ENCODE results near the gene SFMBT1. TPM values are rescaled to one million over a fixed set of nuclear protein-coding genes. Genes with fewer than 3 reads are reported as not detected.

The SFMBT1 gene
- total and polyA plus RNA-seq, 4 donors: 4.4 to 17.8 (median 10.4) TPM

DNA sequence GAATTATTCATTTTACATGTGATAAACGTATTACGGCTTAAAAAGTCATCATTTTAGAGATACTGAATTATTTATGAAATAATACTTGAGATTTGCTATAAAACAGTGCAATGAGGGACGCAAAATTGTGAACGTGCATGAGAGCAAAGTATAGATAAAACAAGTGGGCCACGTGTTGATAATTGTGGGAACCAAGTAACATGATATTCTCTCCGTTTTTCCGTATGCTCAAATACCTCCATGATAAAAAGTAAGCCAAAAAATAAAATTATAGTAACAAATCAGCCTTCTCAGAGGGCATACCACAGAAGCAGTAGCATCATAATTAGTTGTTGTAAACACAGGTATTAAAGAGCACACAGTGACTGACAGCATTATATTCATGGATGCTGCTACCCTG is 42.6 kb downstream of the SFMBT1 start:
- DNase-seq (ENCODE audit: low spot score): no peak

DNA sequence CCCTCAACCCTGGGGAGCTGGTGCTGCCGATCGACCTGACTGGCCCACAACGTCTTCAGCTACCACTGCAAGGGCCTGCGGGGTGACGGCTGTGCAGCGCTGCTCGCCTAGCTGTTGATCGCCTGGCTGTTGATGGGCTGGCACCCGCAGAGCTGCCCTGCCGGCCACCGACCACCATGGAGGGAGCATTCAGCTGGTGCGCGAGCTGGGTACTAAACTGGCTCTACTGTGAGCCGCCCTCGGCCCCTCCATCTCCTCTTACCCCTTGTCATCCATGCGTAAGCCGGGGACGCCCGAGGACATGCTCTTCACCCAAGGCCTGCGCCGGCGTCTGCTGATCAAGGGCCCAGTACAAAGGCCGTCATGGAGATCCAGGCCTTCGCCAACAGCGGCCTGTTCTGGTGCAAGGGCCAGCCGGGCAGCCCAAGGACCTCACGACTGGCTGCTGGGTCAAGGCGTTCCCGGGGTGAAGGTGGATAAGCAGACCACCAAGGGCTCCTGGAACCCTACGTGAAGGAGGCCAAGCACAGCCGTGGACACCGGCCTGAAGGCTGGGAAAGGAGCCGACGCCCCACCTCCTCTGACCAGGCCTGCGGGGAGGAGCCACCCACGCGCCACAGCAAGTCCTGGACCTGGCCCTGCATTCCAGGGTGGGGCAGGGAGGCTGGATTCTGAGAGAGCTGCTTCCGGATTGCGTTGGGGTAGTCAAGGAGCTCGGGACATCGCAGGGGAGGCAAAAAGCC is 46.9 kb downstream of the SFMBT1 start:
- H3K9me3 ChIP-seq (ENCODE audit: control insufficient read depth in 4 of 4, low read length in 3 of 4): no peaks in the 10 kb centered on the region
- DNase-seq (ENCODE audit: low spot score): no peak
- no peaks in the 10 kb centered on the region for H3K4me1 ChIP-seq (ENCODE audit: control insufficient read depth in 4 of 4, insufficient read depth in 4 of 4, low read length in 3 of 4)
- H3K4me3 ChIP-seq (ENCODE audit: low read depth in 1 of 3, low read length in 3 of 3): no peak overlapping the region
- H3K27me3 ChIP-seq (ENCODE audit: control insufficient read depth in 4 of 4, insufficient read depth in 4 of 4, low read length in 3 of 4): no peaks in the 10 kb centered on the region
- no peak for TF ChIP-seq HNF4A (conservative IDR thresholded peaks at IDR 0.05)
- no peak for TF ChIP-seq HNF4G (IDR thresholded peaks at IDR 0.05)
- TF ChIP-seq, protein P1, sequence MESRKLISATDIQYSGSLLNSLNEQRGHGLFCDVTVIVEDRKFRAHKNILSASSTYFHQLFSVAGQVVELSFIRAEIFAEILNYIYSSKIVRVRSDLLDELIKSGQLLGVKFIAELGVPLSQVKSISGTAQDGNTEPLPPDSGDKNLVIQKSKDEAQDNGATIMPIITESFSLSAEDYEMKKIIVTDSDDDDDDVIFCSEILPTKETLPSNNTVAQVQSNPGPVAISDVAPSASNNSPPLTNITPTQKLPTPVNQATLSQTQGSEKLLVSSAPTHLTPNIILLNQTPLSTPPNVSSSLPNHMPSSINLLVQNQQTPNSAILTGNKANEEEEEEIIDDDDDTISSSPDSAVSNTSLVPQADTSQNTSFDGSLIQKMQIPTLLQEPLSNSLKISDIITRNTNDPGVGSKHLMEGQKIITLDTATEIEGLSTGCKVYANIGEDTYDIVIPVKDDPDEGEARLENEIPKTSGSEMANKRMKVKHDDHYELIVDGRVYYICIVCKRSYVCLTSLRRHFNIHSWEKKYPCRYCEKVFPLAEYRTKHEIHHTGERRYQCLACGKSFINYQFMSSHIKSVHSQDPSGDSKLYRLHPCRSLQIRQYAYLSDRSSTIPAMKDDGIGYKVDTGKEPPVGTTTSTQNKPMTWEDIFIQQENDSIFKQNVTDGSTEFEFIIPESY (IDR thresholded peaks at IDR 0.05): no peak
- TF ChIP-seq, protein P2, sequence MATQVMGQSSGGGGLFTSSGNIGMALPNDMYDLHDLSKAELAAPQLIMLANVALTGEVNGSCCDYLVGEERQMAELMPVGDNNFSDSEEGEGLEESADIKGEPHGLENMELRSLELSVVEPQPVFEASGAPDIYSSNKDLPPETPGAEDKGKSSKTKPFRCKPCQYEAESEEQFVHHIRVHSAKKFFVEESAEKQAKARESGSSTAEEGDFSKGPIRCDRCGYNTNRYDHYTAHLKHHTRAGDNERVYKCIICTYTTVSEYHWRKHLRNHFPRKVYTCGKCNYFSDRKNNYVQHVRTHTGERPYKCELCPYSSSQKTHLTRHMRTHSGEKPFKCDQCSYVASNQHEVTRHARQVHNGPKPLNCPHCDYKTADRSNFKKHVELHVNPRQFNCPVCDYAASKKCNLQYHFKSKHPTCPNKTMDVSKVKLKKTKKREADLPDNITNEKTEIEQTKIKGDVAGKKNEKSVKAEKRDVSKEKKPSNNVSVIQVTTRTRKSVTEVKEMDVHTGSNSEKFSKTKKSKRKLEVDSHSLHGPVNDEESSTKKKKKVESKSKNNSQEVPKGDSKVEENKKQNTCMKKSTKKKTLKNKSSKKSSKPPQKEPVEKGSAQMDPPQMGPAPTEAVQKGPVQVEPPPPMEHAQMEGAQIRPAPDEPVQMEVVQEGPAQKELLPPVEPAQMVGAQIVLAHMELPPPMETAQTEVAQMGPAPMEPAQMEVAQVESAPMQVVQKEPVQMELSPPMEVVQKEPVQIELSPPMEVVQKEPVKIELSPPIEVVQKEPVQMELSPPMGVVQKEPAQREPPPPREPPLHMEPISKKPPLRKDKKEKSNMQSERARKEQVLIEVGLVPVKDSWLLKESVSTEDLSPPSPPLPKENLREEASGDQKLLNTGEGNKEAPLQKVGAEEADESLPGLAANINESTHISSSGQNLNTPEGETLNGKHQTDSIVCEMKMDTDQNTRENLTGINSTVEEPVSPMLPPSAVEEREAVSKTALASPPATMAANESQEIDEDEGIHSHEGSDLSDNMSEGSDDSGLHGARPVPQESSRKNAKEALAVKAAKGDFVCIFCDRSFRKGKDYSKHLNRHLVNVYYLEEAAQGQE (IDR thresholded peaks at IDR 0.05): no peak
- no peak for TF ChIP-seq JUND (IDR thresholded peaks at IDR 0.05)
- no peak for TF ChIP-seq RAD21 (IDR thresholded peaks at IDR 0.05)
- TF ChIP-seq, protein P3, sequence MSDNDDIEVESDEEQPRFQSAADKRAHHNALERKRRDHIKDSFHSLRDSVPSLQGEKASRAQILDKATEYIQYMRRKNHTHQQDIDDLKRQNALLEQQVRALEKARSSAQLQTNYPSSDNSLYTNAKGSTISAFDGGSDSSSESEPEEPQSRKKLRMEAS (IDR thresholded peaks at IDR 0.05): no peak
- TF ChIP-seq EGR1 (IDR thresholded peaks at IDR 0.05; ENCODE audit: low read depth in 2 of 2): no peak
- TF ChIP-seq FOXA1 (IDR thresholded peaks at IDR 0.05): no peak
- no peak for TF ChIP-seq FOXA2 (IDR thresholded peaks at IDR 0.05)
- no peak for TF ChIP-seq YY1 (IDR thresholded peaks at IDR 0.05)
- TF ChIP-seq RXRA (IDR thresholded peaks at IDR 0.05): no peak
- 97% methylated on average over 41 of the region's 41 CpGs for WGBS
- H3K9ac ChIP-seq (ENCODE audit: low read depth in 1 of 2, low read length in 2 of 2): no peak overlapping the region
- H3K36me3 ChIP-seq (ENCODE audit: control insufficient read depth in 4 of 4, insufficient read depth in 3 of 4, low read depth in 1 of 4, low read length in 3 of 4): no peaks in the 10 kb centered on the region
- H3K27ac ChIP-seq (ENCODE audit: low read depth in 1 of 2, low read length in 2 of 2): no peak overlapping the region

More for the DNA sequence above, 42.6 kb downstream of the SFMBT1 start:
- 96% methylated on average over 7 of the region's 7 CpGs for WGBS
- no peak overlapping the region for H3K9ac ChIP-seq (ENCODE audit: low read depth in 1 of 2, low read length in 2 of 2)
- H3K36me3 ChIP-seq (ENCODE audit: control insufficient read depth in 4 of 4, insufficient read depth in 3 of 4, low read depth in 1 of 4, low read length in 3 of 4): no peaks in the 10 kb centered on the region
- no peak overlapping the region for H3K4me3 ChIP-seq (ENCODE audit: low read depth in 1 of 3, low read length in 3 of 3)
- TF ChIP-seq TAF1 (conservative IDR thresholded peaks at IDR 0.05): no peak
- no peak for TF ChIP-seq FOXA2 (IDR thresholded peaks at IDR 0.05)
- TF ChIP-seq HNF4A (conservative IDR thresholded peaks at IDR 0.05): no peak
- no peaks in the 10 kb centered on the region for H3K27me3 ChIP-seq (ENCODE audit: control insufficient read depth in 4 of 4, insufficient read depth in 4 of 4, low read length in 3 of 4)
- H3K9me3 ChIP-seq (ENCODE audit: control insufficient read depth in 4 of 4, low read length in 3 of 4): no peaks in the 10 kb centered on the region
- H3K4me1 ChIP-seq (ENCODE audit: control insufficient read depth in 4 of 4, insufficient read depth in 4 of 4, low read length in 3 of 4): no peaks in the 10 kb centered on the region
- no peak overlapping the region for H3K27ac ChIP-seq (ENCODE audit: low read depth in 1 of 2, low read length in 2 of 2)

Measured in liver (tissue), 9 donors.